ENCODE measurements around the gene HTR3A. TPM values are rescaled to one million over a fixed set of nuclear protein-coding genes. Genes with fewer than 3 reads are reported as not detected.

Gene HTR3A
- not detected in 2 replicates for total RNA-seq
- not detected in 2 replicates for polyA plus RNA-seq
- not detected in 2 replicates for polyA plus RNA-seq (2012)
- not detected in 2 replicates for polyA minus RNA-seq (ENCODE audit: low replicate concordance)

- Histone ChIP-seq H2AFZ (ENCODE audit: low read length) (no peak within 1 kb of the TSS), H3K4me2 (ENCODE audit: extremely low read depth, insufficient read depth, low read length) (no peak within 1 kb of the TSS), H3K27ac (ENCODE audit: insufficient read depth, low read length) (no peak within 1 kb of the TSS), H3K9me3 (ENCODE audit: control insufficient read depth, insufficient read depth, low read depth, low read length) (no peaks in the 10 kb centered on the region), H3K4me3 (replicated peaks in 1 of 4; ENCODE audit: control extremely low read depth in 1 of 4, insufficient read depth in 1 of 4, low read depth in 3 of 4, low read length in 4 of 4) (no peak within 1 kb of the TSS), H3K4me1 (ENCODE audit: control insufficient read depth, extremely low read depth, insufficient read depth, low read length) (no peaks in the 10 kb centered on the region), H3K36me3 (ENCODE audit: control insufficient read depth, insufficient read depth, low read length) (no peaks in the 10 kb centered on the region), H4K20me1 (ENCODE audit: control insufficient read depth, extremely low read depth, insufficient read depth, low read length) (no peaks in the 10 kb centered on the region), H3K9ac (ENCODE audit: insufficient read depth, low read length) (no peak within 1 kb of the TSS), H3K79me2 (ENCODE audit: control insufficient read depth, insufficient read depth, low read length) (no peaks in the 10 kb centered on the region), H3K27me3 (ENCODE audit: control insufficient read depth, insufficient read depth, low read length) (no peaks in the 10 kb centered on the region)
- TF ChIP-seq CTCF (conservative IDR thresholded peaks at IDR 0.05 in 1 of 2, IDR thresholded peaks at IDR 0.05 in 1 of 2; ENCODE audit: low read depth in 1 of 2, low read length in 2 of 2) = no peak
- TF ChIP-seq EZH2 (IDR thresholded peaks at IDR 0.05; ENCODE audit: low read length, missing control alignments) = no peak
- peak in 1 of 2 donors; percentile 44 for DNase-seq (ENCODE audit: low read depth in 2 of 2)
Observed at GRCh38 chr11:113974741-113975470, at the start of gene HTR3A. HTR3A (plus strand) TSS chr11:113975108; CDS start chr11:113975326, 218 bp downstream.

DNA sequence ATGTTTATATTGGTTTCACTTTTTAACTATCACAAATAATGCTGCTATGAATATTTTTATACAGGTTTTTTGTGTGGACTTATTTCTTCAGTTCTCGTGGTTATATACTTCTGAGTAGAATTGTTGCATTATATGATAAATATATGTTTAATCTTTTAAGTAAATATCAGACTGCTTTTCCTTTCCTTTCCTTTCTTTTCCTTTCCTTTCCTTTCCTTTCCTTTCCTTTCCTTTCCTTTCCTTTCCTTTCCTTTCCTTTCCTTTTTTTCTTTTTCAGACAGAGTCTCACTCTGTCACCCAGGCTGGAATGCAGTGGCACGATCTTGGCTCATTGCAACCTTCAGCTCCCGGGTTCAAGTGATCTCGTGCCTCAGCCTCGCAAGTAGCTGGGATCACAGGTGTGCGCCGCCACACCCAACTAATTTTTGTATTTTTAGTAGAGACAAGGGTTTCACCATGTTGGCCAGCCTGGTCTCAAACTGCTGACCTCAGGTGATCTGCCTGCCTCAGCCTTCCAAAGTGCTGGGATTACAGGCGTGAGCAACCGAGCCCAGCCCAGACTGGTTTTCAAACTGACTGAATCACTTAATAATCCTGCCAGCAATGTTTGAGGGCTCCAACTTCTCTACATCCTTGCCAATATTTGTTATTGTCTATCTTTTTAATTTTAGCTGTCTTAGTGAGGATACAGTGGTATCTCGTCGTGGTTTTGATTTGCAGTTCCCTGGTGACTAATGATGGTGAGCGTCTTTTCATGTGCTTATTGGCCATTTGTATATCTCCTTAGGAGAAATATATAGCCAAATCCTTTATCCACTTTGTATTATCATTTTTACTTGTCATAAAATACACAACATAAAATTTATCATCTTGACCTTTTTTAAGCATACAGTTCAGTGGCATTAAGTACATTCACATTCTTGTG lies 48.4 kb upstream of the HTR3A start:
- Histone ChIP-seq H3K27me3 (ENCODE audit: control insufficient read depth, insufficient read depth, low read length) (no peaks in the 10 kb centered on the region), H3K79me2 (ENCODE audit: control insufficient read depth, insufficient read depth, low read length) (no peaks in the 10 kb centered on the region), H2AFZ (ENCODE audit: low read length) (no peak overlapping the region), H3K4me2 (ENCODE audit: extremely low read depth, insufficient read depth, low read length) (no peak overlapping the region), H3K9me3 (ENCODE audit: control insufficient read depth, insufficient read depth, low read depth, low read length) (no peaks in the 10 kb centered on the region), H3K4me3 (replicated peaks in 1 of 4; ENCODE audit: control extremely low read depth in 1 of 4, insufficient read depth in 1 of 4, low read depth in 3 of 4, low read length in 4 of 4) (no peak overlapping the region), H3K4me1 (ENCODE audit: control insufficient read depth, extremely low read depth, insufficient read depth, low read length) (no peaks in the 10 kb centered on the region), H3K9ac (ENCODE audit: insufficient read depth, low read length) (no peak overlapping the region), H4K20me1 (ENCODE audit: control insufficient read depth, extremely low read depth, insufficient read depth, low read length) (no peaks in the 10 kb centered on the region), H3K27ac (ENCODE audit: insufficient read depth, low read length) (no peak overlapping the region), H3K36me3 (ENCODE audit: control insufficient read depth, insufficient read depth, low read length) (no peaks in the 10 kb centered on the region)
- no peak for DNase-seq (ENCODE audit: low read depth in 2 of 2)
- TF ChIP-seq CTCF (conservative IDR thresholded peaks at IDR 0.05 in 1 of 2, IDR thresholded peaks at IDR 0.05 in 1 of 2; ENCODE audit: low read depth in 1 of 2, low read length in 2 of 2) (no peak), EZH2 (IDR thresholded peaks at IDR 0.05; ENCODE audit: low read length, missing control alignments) (no peak)

DNA sequence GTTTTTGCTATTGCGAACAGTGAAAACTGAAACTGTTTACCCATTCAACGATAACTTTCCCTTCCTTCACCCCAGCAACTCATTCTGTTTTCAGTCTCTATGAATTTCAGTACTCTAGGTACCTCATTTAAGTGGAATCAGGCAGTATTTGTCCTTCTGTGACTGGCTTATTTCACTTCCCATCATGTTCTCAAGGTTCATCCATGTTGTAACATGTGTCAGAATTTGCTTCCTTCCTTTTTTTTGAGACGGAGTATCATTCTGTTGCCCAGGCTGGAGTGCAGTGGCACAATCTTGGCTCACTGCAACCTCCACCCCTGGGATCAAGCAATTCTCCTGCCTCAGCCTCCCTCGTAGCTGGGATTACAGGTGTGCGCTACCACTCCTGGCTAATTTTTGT lies 46.6 kb upstream of the HTR3A start:
- no peak overlapping the region for H3K4me2 ChIP-seq (ENCODE audit: extremely low read depth, insufficient read depth, low read length)
- H3K79me2 ChIP-seq (ENCODE audit: control insufficient read depth, insufficient read depth, low read length) = no peaks in the 10 kb centered on the region
- no peak overlapping the region for H3K9ac ChIP-seq (ENCODE audit: insufficient read depth, low read length)
- no peaks in the 10 kb centered on the region for H3K27me3 ChIP-seq (ENCODE audit: control insufficient read depth, insufficient read depth, low read length)
- H2AFZ ChIP-seq (ENCODE audit: low read length) = no peak overlapping the region
- no peaks in the 10 kb centered on the region for H3K4me1 ChIP-seq (ENCODE audit: control insufficient read depth, extremely low read depth, insufficient read depth, low read length)
- DNase-seq (ENCODE audit: low read depth in 2 of 2) = no peak
- H3K4me3 ChIP-seq (replicated peaks in 1 of 4; ENCODE audit: control extremely low read depth in 1 of 4, insufficient read depth in 1 of 4, low read depth in 3 of 4, low read length in 4 of 4) = no peak overlapping the region
- H3K27ac ChIP-seq (ENCODE audit: insufficient read depth, low read length) = no peak overlapping the region
- H3K9me3 ChIP-seq (ENCODE audit: control insufficient read depth, insufficient read depth, low read depth, low read length) = no peaks in the 10 kb centered on the region
- no peaks in the 10 kb centered on the region for H4K20me1 ChIP-seq (ENCODE audit: control insufficient read depth, extremely low read depth, insufficient read depth, low read length)
- TF ChIP-seq EZH2 (IDR thresholded peaks at IDR 0.05; ENCODE audit: low read length, missing control alignments) = no peak
- no peak for TF ChIP-seq CTCF (conservative IDR thresholded peaks at IDR 0.05 in 1 of 2, IDR thresholded peaks at IDR 0.05 in 1 of 2; ENCODE audit: low read depth in 1 of 2, low read length in 2 of 2)
- no peaks in the 10 kb centered on the region for H3K36me3 ChIP-seq (ENCODE audit: control insufficient read depth, insufficient read depth, low read length)
